Measurements from ENCODE around the gene AGTPBP1.
"Not testable (repeated sequence)": the region's sequence is repeated elsewhere in the genome, so short reads cannot be mapped to it uniquely, and the experiment has no call there.

Gene AGTPBP1

DNA sequence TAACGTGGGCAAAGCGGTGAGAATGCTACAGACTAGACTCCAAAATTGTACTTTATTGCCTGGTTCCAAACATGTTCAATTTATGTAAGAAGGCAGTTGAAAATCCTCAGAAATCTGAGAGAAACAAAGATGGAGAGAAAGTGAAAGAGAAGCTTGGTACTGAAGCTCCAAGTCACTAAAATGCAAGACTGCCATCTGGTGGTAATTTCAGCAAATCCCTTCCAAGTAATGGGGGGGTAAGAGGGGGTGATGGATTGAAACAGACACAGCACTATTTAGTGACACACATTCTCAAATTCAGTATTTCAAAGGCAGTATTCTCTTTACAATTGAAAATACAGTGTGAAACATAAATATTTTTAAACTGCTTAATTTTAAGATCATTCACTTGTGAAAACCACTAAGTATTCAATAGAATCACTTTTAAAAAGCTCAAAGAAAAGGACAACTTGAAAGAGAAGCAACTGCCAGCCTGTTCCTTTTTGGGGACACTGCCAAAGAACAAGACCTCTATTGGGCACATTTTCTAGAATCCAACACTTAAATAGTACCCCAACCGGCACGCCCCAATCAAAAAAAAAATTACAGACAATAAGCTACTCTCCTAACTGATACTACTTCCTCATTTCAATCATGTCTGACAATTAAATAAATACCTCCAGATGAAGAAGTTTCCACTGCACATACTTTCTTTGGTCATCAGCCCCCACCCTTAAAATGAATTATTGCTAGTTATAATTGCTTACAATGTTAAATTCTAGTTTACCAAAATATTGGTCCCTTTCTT lies 131.5 kb downstream of the AGTPBP1 start:
- peak; percentile 63 for DNase-seq

DNA sequence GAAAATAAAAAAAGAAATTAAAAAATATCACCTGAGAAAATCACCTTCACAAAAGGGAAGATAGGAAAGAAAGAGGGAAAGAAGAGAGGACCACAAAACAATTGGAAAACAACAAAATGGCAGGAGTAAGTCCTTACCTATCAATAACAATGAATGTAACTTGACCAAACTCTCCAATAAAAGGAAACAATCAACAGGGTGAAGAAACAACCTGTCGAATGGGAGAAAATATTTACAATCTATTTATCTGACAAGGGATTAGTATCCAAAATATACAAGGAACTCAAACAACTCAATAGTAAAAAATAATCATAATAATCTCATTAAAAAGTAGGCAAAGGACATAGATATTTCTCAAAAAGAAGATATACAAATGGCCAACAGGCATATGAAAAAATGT lies 135.8 kb downstream of the AGTPBP1 start:
- DNase-seq: no peak

DNA sequence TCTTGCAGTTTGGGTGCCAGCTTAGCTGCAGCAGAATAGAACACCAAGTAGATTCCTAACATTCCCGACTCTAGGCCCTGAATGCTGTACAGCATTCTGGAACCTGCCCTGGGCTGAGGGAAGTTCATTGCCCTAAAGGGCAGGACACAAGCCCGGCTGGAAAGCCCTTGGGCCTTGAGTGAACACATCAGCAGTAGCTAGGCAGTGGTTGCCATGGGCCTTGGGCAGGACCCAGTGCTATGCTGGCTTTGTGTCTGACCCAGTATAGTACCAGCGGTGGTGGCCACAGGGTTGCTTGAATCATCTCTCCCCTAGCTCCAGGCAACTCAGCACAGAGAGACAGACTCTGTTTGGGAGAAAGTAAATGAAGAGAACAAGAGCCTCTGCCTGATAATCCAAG lies 137.8 kb downstream of the AGTPBP1 start:
- no peak for DNase-seq

DNA sequence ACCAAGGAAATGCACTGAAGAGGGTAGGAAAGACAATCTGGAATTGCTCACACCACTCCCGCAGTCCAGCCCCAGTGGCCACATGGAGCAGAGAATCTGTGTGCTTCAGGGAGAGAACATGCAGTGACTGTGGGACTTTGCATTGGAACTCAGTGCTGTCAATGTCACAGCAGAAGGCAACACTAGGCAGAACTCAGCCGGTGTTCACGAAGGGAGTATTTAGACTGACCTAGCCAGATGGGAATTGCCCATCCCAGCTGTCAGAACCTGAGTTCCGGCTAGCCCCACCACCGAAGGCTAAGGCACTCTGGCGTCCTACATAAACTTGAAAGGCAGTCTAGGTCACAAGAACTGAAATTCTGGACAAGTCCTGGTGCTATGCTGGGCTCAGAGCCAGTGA lies 139.0 kb downstream of the AGTPBP1 start:
- DNase-seq: no peak

DNA sequence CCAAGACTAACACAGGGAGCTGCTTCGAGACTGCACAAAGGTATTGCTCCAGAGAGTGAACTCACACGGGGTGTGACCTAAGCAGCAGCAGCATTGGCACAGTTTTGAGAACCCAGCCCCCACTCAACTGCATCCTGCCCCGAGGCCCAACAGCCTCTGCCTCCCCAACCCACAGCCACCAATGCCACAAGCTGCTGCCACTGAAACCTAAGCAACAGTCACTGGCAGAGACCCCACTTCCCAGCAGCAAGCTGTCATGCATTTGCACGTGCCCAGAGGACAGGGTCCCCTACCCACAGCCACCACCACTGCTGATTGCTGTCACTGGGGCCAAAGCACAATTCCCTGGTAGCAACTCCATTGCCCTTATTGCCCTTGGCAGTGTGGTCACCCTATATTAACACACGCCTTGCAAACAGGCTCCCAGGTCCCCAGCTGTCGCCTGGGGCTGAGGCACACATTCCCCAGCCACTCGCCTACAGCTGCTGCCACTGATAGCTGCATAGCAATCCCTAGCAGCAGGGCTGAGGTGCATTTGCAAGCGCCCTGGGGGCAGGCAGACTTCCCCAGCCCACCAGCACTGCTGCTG lies 141.0 kb downstream of the AGTPBP1 start:
- no peak for DNase-seq

DNA sequence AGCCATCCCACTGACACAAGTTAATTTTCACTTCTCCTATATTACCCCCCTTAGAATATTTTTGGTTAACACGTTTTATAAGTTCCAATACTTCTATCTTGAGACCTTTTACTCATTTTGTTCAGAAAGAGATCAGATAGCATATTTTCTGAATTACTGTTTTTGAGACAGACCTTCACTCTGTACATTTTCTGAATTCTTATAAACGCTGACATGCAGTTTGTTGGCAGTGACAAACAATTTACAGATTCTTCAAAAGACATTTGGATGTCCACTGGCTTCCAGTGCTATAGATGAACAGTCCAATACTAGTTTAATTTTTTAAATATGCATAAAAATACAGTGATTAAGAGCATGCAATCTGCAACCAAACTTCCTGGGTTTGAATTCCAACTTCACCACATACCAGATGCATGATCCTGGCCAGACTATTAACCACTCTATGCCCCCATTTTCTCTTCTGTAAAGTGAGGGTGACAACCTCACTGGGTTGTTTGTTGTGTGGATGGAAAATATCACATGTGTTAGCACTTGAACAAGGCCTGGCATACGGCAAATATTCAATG lies 142.1 kb downstream of the AGTPBP1 start:
- DNase-seq: no peak

DNA sequence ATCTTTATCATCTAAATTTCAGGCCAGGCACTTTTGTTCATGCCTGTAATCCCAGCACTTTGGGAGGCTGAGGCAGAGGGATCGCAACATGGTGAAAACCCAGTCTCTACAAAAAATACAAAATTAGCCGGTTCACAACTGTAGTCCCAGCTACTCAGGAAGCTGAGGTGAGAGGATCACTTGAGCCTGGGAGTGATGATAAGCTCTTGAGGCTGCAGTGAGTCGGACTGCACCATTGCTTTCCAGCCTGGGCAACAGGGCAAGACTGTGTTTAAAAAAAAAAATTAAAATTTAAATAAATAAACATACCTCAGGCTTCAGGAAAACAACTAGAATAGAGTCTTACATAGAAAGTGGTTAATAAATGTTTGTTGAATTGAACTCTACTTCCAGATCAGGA lies 147.4 kb downstream of the AGTPBP1 start:
- DNase-seq: no peak

DNA sequence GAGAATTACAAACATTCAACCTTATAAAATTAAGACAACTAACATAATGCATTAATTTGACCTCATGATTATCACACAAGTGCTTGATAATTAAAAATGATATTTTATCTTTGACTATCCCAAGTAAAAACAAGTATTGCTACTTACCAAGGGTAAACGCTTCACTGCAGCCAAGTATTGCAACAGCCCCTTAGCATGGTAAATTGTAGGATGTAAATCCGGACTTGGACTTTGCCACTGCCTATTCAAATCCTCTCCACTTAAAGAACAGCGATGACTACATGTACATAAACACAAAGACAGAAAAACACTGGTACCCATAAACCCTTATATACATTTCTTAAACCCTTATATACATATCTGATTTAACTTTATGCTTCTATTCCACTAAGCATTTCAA lies 155.1 kb downstream of the AGTPBP1 start:
- DNase-seq: no peak

DNA sequence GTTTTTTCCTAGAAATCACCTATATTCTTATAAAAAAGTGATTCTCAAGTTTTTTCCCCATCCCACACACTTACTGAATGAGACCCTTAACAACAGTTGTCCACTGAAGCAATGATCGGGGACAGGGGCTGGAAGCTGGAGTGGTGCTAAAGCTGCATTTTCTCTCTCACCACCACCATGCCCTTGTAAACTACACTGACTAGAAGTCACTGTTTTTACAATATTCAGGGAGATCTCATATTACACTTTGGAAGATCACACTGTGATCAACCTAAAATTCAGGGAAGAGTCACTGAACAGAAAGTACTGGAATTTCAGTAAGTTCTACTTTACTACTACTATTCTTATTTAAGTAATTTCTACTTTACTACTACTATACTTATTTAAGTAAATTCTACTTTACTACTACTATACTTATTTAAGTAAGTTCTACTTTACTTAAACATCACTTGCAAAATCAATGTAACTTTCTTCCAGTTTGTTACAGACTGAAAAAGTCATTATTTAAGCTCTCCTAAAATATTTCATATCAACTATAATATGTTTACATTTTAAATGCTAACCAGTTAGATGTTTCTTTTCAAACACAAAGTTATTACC lies 164.3 kb downstream of the AGTPBP1 start:
- no peak for DNase-seq

DNA sequence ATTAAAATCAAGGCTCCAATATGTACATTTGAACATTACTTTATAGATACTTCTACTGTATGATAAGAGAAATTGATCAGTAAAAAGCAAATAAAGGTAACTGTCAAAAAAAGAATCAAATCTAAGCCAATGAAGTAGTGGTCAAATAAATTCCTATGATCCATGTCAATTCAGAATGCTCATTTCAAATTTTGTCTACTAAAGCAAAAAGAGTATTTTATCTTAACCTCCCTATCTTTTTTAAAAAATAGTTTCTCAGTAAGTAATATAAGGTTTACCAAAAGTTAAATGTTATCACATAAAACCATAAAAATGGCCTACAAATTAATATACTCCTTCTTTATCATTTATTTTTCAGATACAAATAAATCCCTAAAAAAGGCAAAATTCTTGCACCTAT lies 165.9 kb downstream of the AGTPBP1 start:
- DNase-seq: no peak

DNA sequence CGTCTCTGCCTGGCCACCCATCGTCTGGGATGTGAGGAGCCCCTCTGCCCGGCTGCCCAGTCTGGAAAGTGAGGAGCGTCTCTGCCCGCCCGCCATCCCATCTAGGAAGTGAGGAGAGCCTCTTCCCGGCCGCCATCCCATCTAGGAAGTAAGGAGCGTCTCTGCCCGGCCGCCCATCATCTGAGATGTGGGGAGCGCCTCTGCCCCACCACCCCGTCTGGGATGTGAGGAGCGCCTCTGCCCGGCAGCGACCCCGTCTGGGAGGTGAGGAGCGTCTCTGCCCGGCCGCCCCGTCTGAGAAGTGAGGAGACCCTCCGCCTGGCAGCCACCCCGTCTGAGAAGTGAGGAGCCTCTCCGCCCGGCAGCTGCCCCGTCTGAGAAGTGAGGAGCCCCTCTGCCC lies 168.2 kb downstream of the AGTPBP1 start:
- not testable (repeated sequence) for DNase-seq

DNA sequence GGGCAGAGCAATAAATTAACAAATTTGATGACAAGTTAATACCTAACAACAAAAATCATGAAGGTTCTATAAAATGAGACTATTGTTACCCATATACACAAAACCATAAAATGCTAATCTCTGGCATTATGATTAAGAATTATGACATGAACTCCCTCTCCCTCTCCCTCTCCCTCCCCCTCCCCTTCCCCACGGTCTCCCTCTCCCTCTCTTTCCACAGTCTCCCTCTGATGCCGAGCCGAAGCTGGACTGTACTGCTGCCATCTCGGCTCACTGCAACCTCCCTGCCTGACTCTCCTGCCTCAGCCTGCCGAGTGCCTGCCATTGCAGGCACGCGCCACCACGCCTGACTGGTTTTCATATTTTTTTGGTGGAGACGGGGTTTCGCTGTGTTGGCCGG lies 168.8 kb downstream of the AGTPBP1 start:
- not testable (repeated sequence) for DNase-seq

DNA sequence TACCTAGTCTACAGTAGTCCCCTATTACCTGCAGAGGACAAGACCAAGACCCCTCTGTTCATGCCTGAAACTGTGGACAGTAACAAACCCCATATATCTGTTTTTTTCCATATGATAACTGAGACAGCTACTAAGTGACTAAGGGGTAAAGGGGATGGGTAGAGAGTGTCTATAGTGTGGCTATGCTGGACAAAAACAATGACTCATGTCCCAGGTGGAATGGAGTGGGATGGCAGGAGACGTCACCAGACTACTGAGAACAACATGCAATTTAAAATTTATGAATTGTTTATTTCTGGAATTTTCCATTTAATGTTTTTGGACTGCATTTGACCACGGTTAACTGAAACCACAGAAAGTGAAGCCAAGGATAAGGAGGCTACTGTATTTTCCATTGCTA lies 171.8 kb downstream of the AGTPBP1 start:
- DNase-seq: no peak

DNA sequence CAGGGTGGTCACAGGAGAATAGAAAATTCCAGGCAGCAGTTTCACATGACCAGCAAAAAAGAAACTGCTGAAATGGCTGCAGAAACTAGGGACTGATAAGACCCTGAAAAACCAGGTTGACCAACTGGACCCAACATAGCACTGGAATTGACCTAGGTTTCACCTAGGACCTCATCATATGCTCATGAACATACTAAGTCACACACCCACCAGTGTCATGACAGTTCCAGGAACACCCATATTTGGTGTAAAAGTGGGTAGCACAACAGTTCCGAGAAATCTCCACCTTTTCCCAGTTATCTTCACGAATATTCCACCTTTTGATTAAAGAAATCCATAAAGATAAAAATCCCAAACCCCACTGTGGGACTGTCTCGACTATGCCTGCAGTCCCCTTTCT lies 182.2 kb downstream of the AGTPBP1 start:
- no peak for DNase-seq

DNA sequence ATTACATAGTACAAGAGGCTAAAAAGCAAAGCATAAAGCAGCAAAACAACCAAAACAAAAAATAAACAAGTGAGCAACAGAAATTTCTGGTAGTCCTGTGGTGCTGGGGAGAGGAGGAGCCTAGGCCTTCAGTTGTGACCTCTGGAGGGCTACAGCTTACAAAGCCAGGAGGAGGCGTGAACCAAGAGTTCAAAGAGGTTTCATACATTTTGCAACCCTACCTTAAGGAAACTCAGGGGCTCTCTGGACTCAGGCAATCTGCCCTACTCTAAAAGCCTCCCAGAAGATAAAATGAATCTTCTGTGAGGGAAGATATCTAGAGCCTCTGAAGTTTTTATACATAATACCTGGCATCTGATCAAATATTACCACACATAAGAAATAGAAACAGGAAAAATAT lies 187.4 kb downstream of the AGTPBP1 start:
- DNase-seq: no peak

DNA sequence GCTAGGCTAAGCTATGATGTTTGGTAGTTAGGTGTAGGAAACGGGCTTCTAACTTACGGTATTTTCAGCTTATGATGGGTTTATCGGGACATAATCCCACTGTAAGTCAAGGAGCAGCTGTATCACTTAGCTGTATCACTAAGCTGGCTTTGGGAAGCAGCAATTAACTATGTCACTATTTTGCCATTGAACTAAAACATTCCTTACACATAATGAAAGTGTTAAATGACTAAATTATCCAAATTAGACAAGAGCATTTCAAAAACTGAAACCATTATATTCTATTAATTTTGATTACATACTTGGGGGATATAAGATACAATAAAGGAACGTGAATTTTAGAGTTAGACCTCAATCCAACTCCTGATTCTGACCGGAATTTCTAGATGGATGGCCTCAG lies 188.3 kb downstream of the AGTPBP1 start:
- DNase-seq: no peak

DNA sequence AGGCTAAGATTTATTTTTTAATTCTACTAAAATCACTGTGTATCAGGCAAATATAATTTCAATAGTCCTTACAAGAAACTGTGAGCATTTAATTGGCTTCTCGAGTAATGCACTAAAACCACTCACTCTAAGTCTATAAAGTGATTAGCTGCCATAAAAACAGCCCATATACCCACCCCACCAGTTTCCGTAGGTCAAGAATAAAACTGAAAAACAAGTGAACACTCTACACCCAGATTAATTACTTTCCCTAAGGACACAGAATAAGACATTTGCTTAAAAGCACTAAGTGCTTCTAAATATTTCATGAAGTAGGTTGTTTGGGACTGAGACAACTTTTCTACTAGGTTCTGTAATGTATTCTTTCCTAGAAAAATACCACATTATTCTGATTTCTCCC lies 194.2 kb downstream of the AGTPBP1 start:
- no peak for DNase-seq

DNA sequence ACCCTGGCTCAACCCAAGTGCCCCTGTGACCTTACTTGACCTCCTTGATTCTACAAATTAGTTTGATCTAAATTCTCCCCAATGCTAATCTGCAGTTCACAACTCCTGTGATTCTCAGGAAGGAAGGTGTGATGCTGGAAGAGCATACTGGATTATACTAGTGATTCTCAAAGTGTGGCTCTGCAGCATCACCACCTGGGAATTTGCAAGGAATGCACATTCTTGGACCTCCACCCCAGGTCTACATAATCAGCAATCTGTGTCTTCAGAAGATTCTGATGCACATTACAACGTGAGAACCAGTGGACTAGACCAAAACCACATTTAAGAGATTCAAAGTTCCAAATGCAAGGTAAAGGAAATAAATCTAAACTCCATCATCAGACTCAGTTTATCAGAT lies 198.6 kb downstream of the AGTPBP1 start:
- no peak for DNase-seq

DNA sequence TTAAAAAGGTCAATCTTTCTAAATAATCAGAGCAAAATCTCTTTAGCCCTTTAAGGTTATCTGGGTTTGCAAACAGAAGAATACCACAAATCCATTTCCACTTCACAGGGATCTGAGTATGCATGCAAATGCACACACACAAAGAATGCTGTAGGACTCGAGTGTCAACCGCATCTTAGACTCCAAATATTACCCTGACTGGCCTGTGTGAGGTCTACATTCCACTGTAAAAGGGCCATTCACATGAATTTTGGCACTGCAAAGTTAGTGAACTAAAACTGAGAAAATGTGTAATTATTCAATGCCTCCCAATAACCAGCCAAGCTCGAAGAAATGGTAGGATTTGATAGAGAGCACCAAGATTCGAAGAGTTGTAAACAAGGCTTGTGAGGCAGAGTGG lies 199.9 kb downstream of the AGTPBP1 start:
- no peak for DNase-seq

DNA sequence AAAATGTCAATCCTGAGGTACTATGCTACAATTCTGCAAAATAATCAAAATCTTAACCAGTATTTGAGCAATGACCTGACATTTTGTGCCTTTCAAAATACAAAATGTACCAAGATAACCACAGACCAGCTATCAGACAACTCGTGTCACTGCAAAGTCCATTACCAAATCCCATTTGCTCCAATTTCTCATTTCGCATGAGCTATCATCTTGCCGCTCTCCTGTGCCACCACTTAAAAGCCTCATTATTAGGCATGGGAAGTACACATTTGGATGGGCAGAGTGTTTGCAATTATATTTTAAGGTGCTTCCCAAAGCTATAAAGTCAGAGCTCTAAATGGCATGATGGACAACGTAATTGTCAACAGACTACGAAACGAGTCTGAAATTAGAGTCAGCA lies 205.2 kb downstream of the AGTPBP1 start:
- DNase-seq: no peak

DNA sequence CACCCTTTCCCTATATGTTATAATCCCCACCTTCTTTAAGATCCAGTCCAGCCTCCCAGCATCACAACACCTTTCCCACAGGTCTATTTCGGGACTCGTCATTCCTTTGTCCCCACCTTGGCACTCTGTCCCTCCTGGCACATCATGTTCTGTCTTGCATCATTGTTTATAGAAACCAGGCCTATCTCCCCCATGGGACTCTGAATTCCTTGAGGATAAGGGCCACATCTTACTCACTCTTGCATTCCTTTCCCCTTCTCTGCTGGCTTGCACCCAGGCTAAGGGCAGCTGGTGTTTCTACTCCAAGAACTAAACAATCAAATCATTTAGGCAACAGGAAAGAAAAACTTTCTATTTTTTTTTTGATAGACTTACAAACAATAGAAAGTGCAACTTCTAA lies 205.7 kb downstream of the AGTPBP1 start:
- DNase-seq: no peak

DNA sequence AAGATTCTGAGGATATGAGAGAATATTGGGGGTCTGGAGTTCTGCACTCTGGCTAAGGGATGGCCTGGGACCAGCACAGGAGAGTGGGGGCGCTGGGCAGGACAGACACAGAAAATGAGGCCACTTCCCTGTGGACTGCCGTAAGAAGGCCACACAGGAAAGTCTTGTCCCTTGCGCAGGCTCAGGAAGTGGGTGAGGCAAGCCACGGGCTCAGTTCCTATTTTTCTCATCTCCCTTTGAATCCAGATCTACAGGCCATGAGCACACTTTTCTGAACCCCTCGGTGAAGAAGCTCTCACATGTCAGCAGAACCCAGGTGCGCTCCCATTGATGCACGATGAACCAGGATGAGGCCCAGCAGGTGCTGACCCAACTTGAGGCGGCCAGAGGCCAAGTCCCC lies 207.4 kb downstream of the AGTPBP1 start:
- DNase-seq: no peak

DNA sequence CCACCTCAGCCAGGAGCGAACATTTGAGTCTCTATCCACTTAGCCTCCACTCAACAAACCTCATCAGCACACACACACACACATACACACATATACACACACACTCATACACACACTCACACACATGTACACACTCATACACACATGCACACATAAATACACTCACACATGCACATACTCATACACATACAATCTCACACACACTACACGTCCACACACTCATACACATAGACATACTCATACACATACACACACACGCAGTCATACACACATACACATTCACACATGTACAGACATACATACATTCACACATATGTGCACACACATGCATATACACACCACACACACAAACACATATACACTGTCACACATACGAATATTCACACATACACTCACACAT lies 208.2 kb downstream of the AGTPBP1 start:
- no peak for DNase-seq

DNA sequence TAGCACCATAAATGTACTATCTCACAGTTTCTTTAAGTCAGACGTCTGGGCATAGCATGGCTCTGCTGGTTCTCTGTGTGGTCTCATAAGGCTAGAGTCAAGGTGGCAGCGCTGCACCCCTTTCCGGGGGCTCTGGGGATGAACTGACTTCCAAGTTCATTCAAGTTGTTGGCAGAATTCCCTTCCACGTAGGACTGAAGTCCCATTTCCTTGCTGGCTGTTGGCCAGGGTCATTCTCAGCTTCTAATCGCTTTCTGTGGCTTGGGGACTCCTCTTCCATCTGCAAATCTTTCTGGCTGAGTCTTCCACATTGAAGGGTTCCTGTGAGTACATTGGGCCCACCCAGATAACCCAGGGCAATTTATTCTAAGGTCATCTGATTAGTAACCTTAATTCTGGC lies 211.0 kb downstream of the AGTPBP1 start:
- DNase-seq: no peak
